Measurements from ENCODE around the gene LRG1.
"Not testable (repeated sequence)": the region's sequence is repeated elsewhere in the genome, so short reads cannot be mapped to it uniquely, and the experiment has no call there.

LRG1 gene

DNA sequence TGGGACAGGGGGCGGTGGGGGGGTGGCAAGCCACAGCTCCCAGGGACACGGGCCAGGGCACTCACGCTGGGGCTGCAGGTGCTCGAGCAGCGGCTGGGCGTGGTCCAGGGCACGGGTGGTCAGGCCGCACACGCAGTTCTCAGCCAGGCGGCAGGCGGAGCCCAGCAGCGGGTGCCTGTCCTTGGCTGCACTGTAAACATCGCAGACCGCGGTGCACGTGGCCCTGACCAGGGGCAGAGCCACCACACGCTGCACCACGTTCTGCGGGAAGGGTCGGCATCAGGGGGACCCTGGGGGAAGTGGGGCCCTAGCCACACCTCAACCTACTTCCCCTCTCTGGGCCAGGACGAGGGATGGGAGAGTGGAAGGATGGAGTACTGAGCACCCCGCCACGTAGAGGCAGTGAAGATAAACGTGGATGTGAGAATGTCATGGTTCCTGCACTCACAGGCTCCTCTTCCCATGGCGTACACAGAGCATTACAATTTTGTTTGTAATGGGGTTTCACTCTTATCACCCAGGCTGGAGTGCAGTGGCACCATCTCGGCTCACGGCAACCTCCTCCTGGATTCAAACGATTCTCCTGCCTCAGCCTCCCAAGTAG lies 8.2 kb downstream of the LRG1 start:
- H3K27me3 ChIP-seq (ENCODE audit: low read depth, low read length): no peaks in the 10 kb centered on the region
- TF ChIP-seq EZH2phosphoT487 (IDR thresholded peaks at IDR 0.05; ENCODE audit: low read depth): no peak
- TF ChIP-seq, protein P1, sequence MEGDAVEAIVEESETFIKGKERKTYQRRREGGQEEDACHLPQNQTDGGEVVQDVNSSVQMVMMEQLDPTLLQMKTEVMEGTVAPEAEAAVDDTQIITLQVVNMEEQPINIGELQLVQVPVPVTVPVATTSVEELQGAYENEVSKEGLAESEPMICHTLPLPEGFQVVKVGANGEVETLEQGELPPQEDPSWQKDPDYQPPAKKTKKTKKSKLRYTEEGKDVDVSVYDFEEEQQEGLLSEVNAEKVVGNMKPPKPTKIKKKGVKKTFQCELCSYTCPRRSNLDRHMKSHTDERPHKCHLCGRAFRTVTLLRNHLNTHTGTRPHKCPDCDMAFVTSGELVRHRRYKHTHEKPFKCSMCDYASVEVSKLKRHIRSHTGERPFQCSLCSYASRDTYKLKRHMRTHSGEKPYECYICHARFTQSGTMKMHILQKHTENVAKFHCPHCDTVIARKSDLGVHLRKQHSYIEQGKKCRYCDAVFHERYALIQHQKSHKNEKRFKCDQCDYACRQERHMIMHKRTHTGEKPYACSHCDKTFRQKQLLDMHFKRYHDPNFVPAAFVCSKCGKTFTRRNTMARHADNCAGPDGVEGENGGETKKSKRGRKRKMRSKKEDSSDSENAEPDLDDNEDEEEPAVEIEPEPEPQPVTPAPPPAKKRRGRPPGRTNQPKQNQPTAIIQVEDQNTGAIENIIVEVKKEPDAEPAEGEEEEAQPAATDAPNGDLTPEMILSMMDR (IDR thresholded peaks at IDR 0.05; ENCODE audit: low read depth, low read length): no peak
- no peak overlapping the region for H3K9ac ChIP-seq (ENCODE audit: low read length)
- H3K4me3 ChIP-seq (ENCODE audit: low read length): no peak overlapping the region
- no peak overlapping the region for H3K4me2 ChIP-seq (ENCODE audit: low read length)
- no peaks in the 10 kb centered on the region for H4K20me1 ChIP-seq (ENCODE audit: insufficient read depth, low read length)
- no peaks in the 10 kb centered on the region for H3K9me3 ChIP-seq (ENCODE audit: insufficient read depth, low read length)
- no peaks in the 10 kb centered on the region for H3K4me1 ChIP-seq (ENCODE audit: low read length)
- no peak overlapping the region for H2AFZ ChIP-seq (ENCODE audit: low read depth, low read length)
- H3K79me2 ChIP-seq (ENCODE audit: low read length): no peaks in the 10 kb centered on the region
- H3K36me3 ChIP-seq (replicated peaks; ENCODE audit: low read depth, low read length): no peaks in the 10 kb centered on the region
- H3K27ac ChIP-seq (ENCODE audit: low read length): no peak overlapping the region

- H3K4me2 ChIP-seq (ENCODE audit: low read length): no peak overlapping the region
- H3K9me3 ChIP-seq (ENCODE audit: insufficient read depth, low read length): no peaks in the 10 kb centered on the region
- H3K36me3 ChIP-seq (replicated peaks; ENCODE audit: low read depth, low read length): no peaks in the 10 kb centered on the region
- no peak overlapping the region for H3K9ac ChIP-seq (ENCODE audit: low read length)
- no peaks in the 10 kb centered on the region for H4K20me1 ChIP-seq (ENCODE audit: insufficient read depth, low read length)
- H3K4me3 ChIP-seq (ENCODE audit: low read length): no peak overlapping the region
- H3K27ac ChIP-seq (ENCODE audit: low read length): no peak overlapping the region
- TF ChIP-seq EZH2phosphoT487 (IDR thresholded peaks at IDR 0.05; ENCODE audit: low read depth): no peak
- TF ChIP-seq, protein P1 (IDR thresholded peaks at IDR 0.05; ENCODE audit: low read depth, low read length): no peak
- H3K27me3 ChIP-seq (ENCODE audit: low read depth, low read length): no peaks in the 10 kb centered on the region
- no peaks in the 10 kb centered on the region for H3K79me2 ChIP-seq (ENCODE audit: low read length)
- no peaks in the 10 kb centered on the region for H3K4me1 ChIP-seq (ENCODE audit: low read length)
- H2AFZ ChIP-seq (ENCODE audit: low read depth, low read length): no peak overlapping the region
These were observed 9.8 kb downstream of the LRG1 start for GRCh38 chr19:4529924-4530522.

- Histone ChIP-seq H3K9me3 (ENCODE audit: insufficient read depth, low read length) (no peaks in the 10 kb centered on the region), H3K9ac (ENCODE audit: low read length) (no peak overlapping the region), H3K79me2 (ENCODE audit: low read length) (no peaks in the 10 kb centered on the region), H2AFZ (ENCODE audit: low read depth, low read length) (no peak overlapping the region), H3K4me1 (ENCODE audit: low read length) (no peaks in the 10 kb centered on the region), H3K27me3 (ENCODE audit: low read depth, low read length) (no peaks in the 10 kb centered on the region), H3K36me3 (replicated peaks; ENCODE audit: low read depth, low read length) (no peaks in the 10 kb centered on the region), H3K4me2 (ENCODE audit: low read length) (no peak overlapping the region), H3K27ac (ENCODE audit: low read length) (no peak overlapping the region), H3K4me3 (ENCODE audit: low read length) (no peak overlapping the region), H4K20me1 (ENCODE audit: insufficient read depth, low read length) (no peaks in the 10 kb centered on the region)
- TF ChIP-seq EZH2phosphoT487 (IDR thresholded peaks at IDR 0.05; ENCODE audit: low read depth): no peak
- TF ChIP-seq, protein P1 (IDR thresholded peaks at IDR 0.05; ENCODE audit: low read depth, low read length): no peak
These were observed 11.0 kb downstream of the LRG1 start for GRCh38 chr19:4528843-4529242.

DNA sequence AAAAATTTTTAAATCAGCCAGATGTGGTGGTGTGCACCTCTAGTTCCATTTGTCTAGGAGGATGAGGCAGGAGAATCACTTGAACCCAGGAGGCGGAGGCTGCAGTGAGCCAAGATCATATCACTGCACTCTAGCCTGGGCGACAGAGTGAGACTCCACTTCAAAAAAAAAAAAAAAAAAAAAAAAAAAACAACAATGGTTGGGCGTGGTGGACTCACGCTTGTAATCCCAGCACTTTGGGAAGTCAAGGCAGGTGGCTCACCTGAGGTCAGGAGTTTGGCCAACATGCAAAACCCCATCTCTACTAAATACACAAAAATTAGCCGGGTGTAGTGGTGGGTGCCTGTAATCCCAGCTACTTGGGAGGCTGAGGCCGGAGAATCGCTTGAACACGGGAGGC lies 12.5 kb downstream of the LRG1 start:
- H2AFZ ChIP-seq (ENCODE audit: low read depth, low read length); H3K79me2 ChIP-seq (ENCODE audit: low read length); H4K20me1 ChIP-seq (ENCODE audit: insufficient read depth, low read length); H3K4me1 ChIP-seq (ENCODE audit: low read length); H3K27me3 ChIP-seq (ENCODE audit: low read depth, low read length); H3K4me2 ChIP-seq (ENCODE audit: low read length); H3K9me3 ChIP-seq (ENCODE audit: insufficient read depth, low read length); H3K9ac ChIP-seq (ENCODE audit: low read length); H3K36me3 ChIP-seq (replicated peaks; ENCODE audit: low read depth, low read length); H3K27ac ChIP-seq (ENCODE audit: low read length); H3K4me3 ChIP-seq (ENCODE audit: low read length): not testable (repeated sequence)

All from OCI-LY3 (cell line).